KMS-11 (cell line): ENCODE results near the gene TRIO.

Experiments used
- H2AFZ ChIP-seq: fragments of 200-600 bp; sonication (generic); 2 replicates; pipeline ENCODE4 v1.6.1; 2016; ENCODE audit warnings: antibody characterized with exemption, mixed run types, low read depth
- H3K27ac ChIP-seq: fragments of 200-600 bp; sonication (generic); 2 replicates; pipeline ENCODE4 v1.6.1; 2016; ENCODE audit warnings: mild to moderate bottlenecking, mixed run types
- H3K27me3 ChIP-seq: fragments of 200-600 bp; sonication (generic); 2 replicates; pipeline ENCODE4 v1.6.1; 2017; ENCODE audit warnings: mild to moderate bottlenecking, low read depth, mixed run types, moderate library complexity; ENCODE audit not compliant: insufficient read depth
- H3K36me3 ChIP-seq: fragments of 200-600 bp; sonication (generic); 2 replicates; pipeline ENCODE4 v1.6.1; 2017; ENCODE audit warnings: mild to moderate bottlenecking, mixed run types; ENCODE audit not compliant: insufficient read depth
- H3K4me1 ChIP-seq: fragments of 200-600 bp; sonication (generic); 2 replicates; pipeline ENCODE4 v1.6.1; 2016; ENCODE audit warnings: mild to moderate bottlenecking, low read depth, mixed run types; ENCODE audit not compliant: poor library complexity, severe bottlenecking
- H3K4me2 ChIP-seq: fragments of 200-600 bp; sonication (generic); 2 replicates; pipeline ENCODE4 v1.7.0; 2016; ENCODE audit warnings: mild to moderate bottlenecking, mixed run types
- H3K4me3 ChIP-seq: fragments of 200-600 bp; sonication (generic); IDR thresholded peaks from 2 replicates; pipeline ENCODE4 v1.6.1; 2017; ENCODE audit warnings: low read depth, low read length, mixed read lengths; ENCODE audit not compliant: insufficient read depth
- H3K79me2 ChIP-seq: fragments of 200-600 bp; sonication (generic); 2 replicates; pipeline ENCODE4 v1.6.1; 2016; ENCODE audit warnings: low read depth, mixed run types; ENCODE audit not compliant: insufficient read depth
- H3K9ac ChIP-seq: fragments of 200-600 bp; sonication (generic); 2 replicates; pipeline ENCODE4 v1.6.1; 2016; ENCODE audit warnings: mild to moderate bottlenecking, mixed run types
- H4K20me1 ChIP-seq: fragments of 200-600 bp; sonication (generic); 2 replicates; pipeline ENCODE4 v1.6.1; 2016; ENCODE audit warnings: mild to moderate bottlenecking, mixed run types; ENCODE audit not compliant: insufficient read depth
- CTCF ChIP-seq: fragments of 200-600 bp; sonication (generic); conservative IDR thresholded peaks from 2 replicates; pipeline ENCODE4 v1.6.1; 2017; ENCODE audit warnings: low read depth, mild to moderate bottlenecking, antibody characterized with exemption, low read length, moderate library complexity, mixed read lengths

The TRIO gene

GRCh38 chr5:14457476-14457875 is 314.3 kb downstream of the TRIO start:
- no peak for TF ChIP-seq CTCF
- Histone ChIP-seq H3K4me3 (no peak overlapping the region), H3K4me2 (no peak overlapping the region), H4K20me1 (no peaks in the 10 kb centered on the region), H3K4me1 (no peaks in the 10 kb centered on the region), H3K9ac (no peak overlapping the region), H3K36me3 (no peaks in the 10 kb centered on the region; the same call in 1 of the 2 replicates), H3K79me2 (no peaks in the 10 kb centered on the region), H3K27me3 (no peaks in the 10 kb centered on the region), H2AFZ (no peak overlapping the region), H3K27ac (no peak overlapping the region)

- H4K20me1 ChIP-seq = no peaks in the 10 kb centered on the region
- H2AFZ ChIP-seq = no peak overlapping the region
- no peak for TF ChIP-seq CTCF
- no peak overlapping the region for H3K27ac ChIP-seq
- no peak overlapping the region for H3K9ac ChIP-seq
- no peak overlapping the region for H3K4me2 ChIP-seq
- H3K4me1 ChIP-seq = no peaks in the 10 kb centered on the region
- H3K4me3 ChIP-seq = no peak overlapping the region
- H3K27me3 ChIP-seq = no peaks in the 10 kb centered on the region
- H3K79me2 ChIP-seq = no peaks in the 10 kb centered on the region
- H3K36me3 ChIP-seq = no peaks in the 10 kb centered on the region; the same call in 1 of the 2 replicates
Observed at GRCh38 chr5:14458414-14458813, 315.3 kb downstream of the TRIO start.

GRCh38 chr5:14460844-14461398 is 317.8 kb downstream of the TRIO start:
- Histone ChIP-seq H3K27ac (no peak overlapping the region), H4K20me1 (no peaks in the 10 kb centered on the region), H3K79me2 (no peaks in the 10 kb centered on the region), H3K4me1 (no peaks in the 10 kb centered on the region), H3K4me3 (no peak overlapping the region), H3K9ac (no peak overlapping the region), H3K27me3 (no peaks in the 10 kb centered on the region), H3K4me2 (no peak overlapping the region), H3K36me3 (no peaks in the 10 kb centered on the region; the same call in 1 of the 2 replicates), H2AFZ (no peak overlapping the region)
- TF ChIP-seq CTCF = no peak

- no peak for TF ChIP-seq CTCF
- no peak overlapping the region for H3K27ac ChIP-seq
- no peak overlapping the region for H3K4me3 ChIP-seq
- no peaks in the 10 kb centered on the region for H3K4me1 ChIP-seq
- no peaks in the 10 kb centered on the region for H3K27me3 ChIP-seq
- H3K4me2 ChIP-seq = no peak overlapping the region
- no peaks in the 10 kb centered on the region for H4K20me1 ChIP-seq
- no peak overlapping the region for H3K9ac ChIP-seq
- no peaks in the 10 kb centered on the region; the same call in 1 of the 2 replicates for H3K36me3 ChIP-seq
- no peaks in the 10 kb centered on the region for H3K79me2 ChIP-seq
- no peak overlapping the region for H2AFZ ChIP-seq
Observed at GRCh38 chr5:14462681-14463080, 319.5 kb downstream of the TRIO start.
